Fibroblast of lung (primary cell): ENCODE data around the gene GTF2F2. TPM values are rescaled to one million over a fixed set of nuclear protein-coding genes. Genes with fewer than 3 reads are reported as not detected.
A peak's percentile ranks its signal among the peaks of the same experiment; 100 is the strongest.

Source experiments
- DNase-seq, 2 donors: peaks; one replicate each; pipeline versions ENCODE4 v3.0.0 to v3.0.0-alpha.2; 2010; ENCODE audit warnings: low read depth in 2 of 2
- H2AFZ ChIP-seq: 2 replicates; pipeline ENCODE4 v1.5.1; 2012; ENCODE audit warnings: low read length, control low read depth, inconsistent platforms
- H3K27ac ChIP-seq: 2 replicates; pipeline ENCODE4 v1.5.1; 2011; ENCODE audit warnings: low read length, control low read depth; ENCODE audit not compliant: insufficient read depth
- H3K27me3 ChIP-seq: 2 replicates; pipeline ENCODE4 v1.5.1; 2011; ENCODE audit warnings: mild to moderate bottlenecking, low read length; ENCODE audit not compliant: control insufficient read depth, insufficient read depth
- H3K36me3 ChIP-seq: 2 replicates; pipeline ENCODE4 v1.5.1; 2011; ENCODE audit warnings: low read length; ENCODE audit not compliant: control insufficient read depth, insufficient read depth
- H3K4me1 ChIP-seq: 2 replicates; pipeline ENCODE4 v1.5.1; 2011; ENCODE audit warnings: low read length; ENCODE audit not compliant: control insufficient read depth, insufficient read depth; ENCODE audit errors: extremely low read depth
- H3K4me2 ChIP-seq: 2 replicates; pipeline ENCODE4 v1.5.1; 2011; ENCODE audit warnings: low read length, control low read depth; ENCODE audit not compliant: insufficient read depth; ENCODE audit errors: extremely low read depth
- H3K4me3 ChIP-seq, 4 experiments: fragments of 200-600 bp in 1 of 4; sonication (generic) in 1 of 4; replicated peaks in 1 of 4; 2 replicates each; pipeline ENCODE4 v1.5.1; 2011 to 2016; ENCODE audit warnings: low read length in 4 of 4, low read depth in 3 of 4, mild to moderate bottlenecking in 3 of 4, control low read depth in 2 of 4, inconsistent platforms in 1 of 4, mixed read lengths in 1 of 4; ENCODE audit not compliant: insufficient read depth in 1 of 4; ENCODE audit errors: control extremely low read depth in 1 of 4
- H3K79me2 ChIP-seq: 2 replicates; pipeline ENCODE4 v1.5.1; 2012; ENCODE audit warnings: mild to moderate bottlenecking, low read length, inconsistent platforms; ENCODE audit not compliant: control insufficient read depth, insufficient read depth
- H3K9ac ChIP-seq: 2 replicates; pipeline ENCODE4 v1.5.1; 2011; ENCODE audit warnings: mild to moderate bottlenecking, low read length, control low read depth; ENCODE audit not compliant: insufficient read depth
- H3K9me3 ChIP-seq: 2 replicates; pipeline ENCODE4 v1.5.1; 2012; ENCODE audit warnings: low read depth, low read length; ENCODE audit not compliant: control insufficient read depth, insufficient read depth
- H4K20me1 ChIP-seq: 2 replicates; pipeline ENCODE4 v1.5.1; 2011; ENCODE audit warnings: low read length; ENCODE audit not compliant: control insufficient read depth, insufficient read depth; ENCODE audit errors: extremely low read depth
- CTCF ChIP-seq, 2 donors: IDR thresholded peaks in 1 of 2; conservative IDR thresholded peaks in 1 of 2; 1 replicate in 1 of 2; 2 replicates in 1 of 2; pipeline ENCODE4 v1.5.1; 2011 to 2012; ENCODE audit warnings: low read length in 2 of 2, control low read depth in 1 of 2, inconsistent platforms in 1 of 2, low read depth in 1 of 2, mild to moderate bottlenecking in 1 of 2
- EZH2 ChIP-seq: IDR thresholded peaks from 2 replicates; pipeline ENCODE4 v1.5.1; 2012; ENCODE audit warnings: low read length, control low read depth, mild to moderate bottlenecking; ENCODE audit errors: missing control alignments
- polyA plus RNA-seq, 2 donors: library from polyadenylated mRNA; depleted of rRNA in 1 of 2; stranded (reverse) in 1 of 2; unstranded in 1 of 2; fragments of >200 nt; gene quantifications; 2 replicates each; pipeline ENCODE4 v1.2.1, GENCODE V29; 2011 to 2012; ENCODE audit warnings: missing spikeins in 1 of 2
- total RNA-seq: library from RNA; depleted of rRNA; stranded (reverse); fragments of >200 nt; gene quantifications from 2 replicates; pipeline ENCODE4 v1.2.1, GENCODE V29; 2014

GTF2F2 gene
- total and polyA plus RNA-seq, 2 donors (not counting 1 experiment from before 2014, with no cell fraction given) = 23.4 to 31.7 TPM

DNA sequence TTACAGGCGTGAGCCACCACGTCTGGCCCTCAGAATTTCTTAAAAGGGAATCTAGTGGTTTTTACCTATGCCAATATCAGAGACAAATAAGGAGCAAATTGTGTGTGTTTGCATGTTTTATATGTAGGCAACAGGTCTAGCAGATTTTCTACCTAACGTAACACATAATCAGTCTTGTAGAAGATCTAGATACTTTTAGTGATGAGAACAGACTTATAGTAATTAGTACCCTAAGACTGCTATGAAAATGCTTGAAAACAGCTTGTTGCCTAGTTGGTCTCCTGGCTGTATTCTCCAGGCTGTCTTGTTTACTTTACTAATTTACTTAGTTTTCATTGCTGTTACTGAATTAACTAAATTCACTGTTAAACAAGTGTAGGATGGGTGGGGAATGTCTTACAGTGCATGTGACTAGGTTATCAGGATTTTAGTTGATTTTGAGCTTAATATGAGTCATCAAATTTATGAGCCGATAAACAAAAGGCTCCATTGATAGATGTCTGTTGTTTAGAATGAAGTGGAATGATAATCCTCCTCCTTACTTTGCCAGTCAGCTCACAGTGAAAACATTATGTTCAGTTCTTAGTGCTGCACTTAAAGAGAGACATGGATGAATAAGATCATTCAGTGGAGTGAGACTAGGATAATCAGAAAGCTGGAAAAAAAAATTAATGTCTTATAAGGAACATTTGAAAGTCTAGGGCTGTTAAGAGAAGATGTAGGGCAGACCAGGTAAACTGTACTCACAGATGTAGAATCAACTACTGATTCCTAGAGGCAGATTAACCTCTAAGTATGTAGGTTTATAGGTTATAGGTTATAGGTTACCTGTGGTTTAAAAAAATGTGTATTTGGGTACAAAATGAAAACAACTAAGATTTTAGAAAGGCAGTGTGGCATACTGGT, 22.4 kb downstream of the GTF2F2 start:
- Histone ChIP-seq H4K20me1 (no peaks in the 10 kb centered on the region), H3K9ac (no peak overlapping the region), H3K27me3 (no peaks in the 10 kb centered on the region), H2AFZ (no peak overlapping the region), H3K4me1 (peaks cover 4% of the 10 kb centered on the region), H3K4me3 (no peak overlapping the region), H3K36me3 (no peaks in the 10 kb centered on the region), H3K79me2 (peaks cover 15% of the 10 kb centered on the region), H3K4me2 (peak overlapping the region; percentile 46), H3K27ac (no peak overlapping the region), H3K9me3 (no peaks in the 10 kb centered on the region)
- no peak for TF ChIP-seq EZH2
- no peak for TF ChIP-seq CTCF (conservative IDR thresholded peaks at IDR 0.05 in 1 of 2, IDR thresholded peaks at IDR 0.05 in 1 of 2; ENCODE audit: low read depth in 1 of 2, low read length in 2 of 2)
- peak; percentile 17 to 34 for DNase-seq

DNA sequence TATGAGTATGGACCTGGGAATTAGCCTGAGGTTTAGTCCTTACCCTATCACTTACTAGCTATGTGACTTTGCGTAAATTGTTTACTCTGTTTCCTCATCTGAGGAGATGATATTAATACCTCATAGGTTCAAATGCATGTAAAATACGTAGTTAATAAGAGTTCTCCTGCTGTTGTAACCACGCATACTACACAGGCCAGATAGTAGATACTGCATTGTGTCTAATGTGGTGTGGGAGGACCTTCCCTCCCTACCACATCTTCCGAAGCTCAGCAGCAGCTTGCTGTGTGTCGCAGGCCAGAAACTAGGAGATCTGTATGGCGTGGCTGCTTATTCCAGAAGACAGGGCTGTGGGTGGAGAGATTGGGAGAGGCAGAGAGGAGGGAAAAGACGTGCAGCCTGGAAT, 23.0 kb downstream of the GTF2F2 start:
- Histone ChIP-seq H3K4me3 (no peak overlapping the region), H3K27me3 (no peaks in the 10 kb centered on the region), H3K9me3 (no peaks in the 10 kb centered on the region), H3K4me1 (peaks cover 4% of the 10 kb centered on the region), H3K27ac (no peak overlapping the region), H3K9ac (no peak overlapping the region), H3K4me2 (no peak overlapping the region), H4K20me1 (no peaks in the 10 kb centered on the region), H3K36me3 (no peaks in the 10 kb centered on the region), H2AFZ (no peak overlapping the region), H3K79me2 (peaks cover 17% of the 10 kb centered on the region)
- DNase-seq = peak; percentile 33 to 41
- TF ChIP-seq EZH2 (no peak), CTCF (conservative IDR thresholded peaks at IDR 0.05 in 1 of 2, IDR thresholded peaks at IDR 0.05 in 1 of 2; ENCODE audit: low read depth in 1 of 2, low read length in 2 of 2) (no peak)

DNA sequence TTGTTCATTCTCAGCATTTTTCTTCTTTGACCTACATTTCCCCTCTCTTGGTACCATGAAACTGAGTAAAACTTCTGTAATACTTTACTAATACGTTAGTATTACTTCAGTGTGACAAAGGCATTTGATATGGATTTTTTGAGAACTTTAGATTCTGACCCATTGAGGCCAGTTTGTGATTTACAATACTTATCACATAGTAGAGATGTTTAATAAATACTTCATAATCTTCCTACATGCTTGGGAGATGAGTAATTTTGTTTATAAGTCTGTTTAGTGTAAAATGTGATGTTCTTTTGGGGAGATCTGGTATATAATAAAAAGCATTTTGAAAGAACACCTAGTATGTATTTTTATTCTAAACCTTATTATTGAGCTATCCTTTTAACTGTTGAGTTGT, 29.7 kb downstream of the GTF2F2 start:
- Histone ChIP-seq H3K27ac (no peak overlapping the region), H3K79me2 (peaks cover 15% of the 10 kb centered on the region), H3K4me3 (no peak overlapping the region), H3K4me1 (no peaks in the 10 kb centered on the region), H4K20me1 (no peaks in the 10 kb centered on the region), H3K9me3 (no peaks in the 10 kb centered on the region), H3K9ac (no peak overlapping the region), H3K36me3 (no peaks in the 10 kb centered on the region), H3K27me3 (no peaks in the 10 kb centered on the region), H3K4me2 (no peak overlapping the region), H2AFZ (no peak overlapping the region)
- TF ChIP-seq EZH2 (no peak), CTCF (conservative IDR thresholded peaks at IDR 0.05 in 1 of 2, IDR thresholded peaks at IDR 0.05 in 1 of 2; ENCODE audit: low read depth in 1 of 2, low read length in 2 of 2) (no peak)
- peak in 1 of 2 donors; percentile 3 for DNase-seq
